PFSK-1 (cell line): Measurements from ENCODE around the gene PVALB.

Source experiments
- FOXP2 ChIP-seq: optimal IDR thresholded peaks from 2 replicates; pipeline ENCODE3; 2011; ENCODE audit warnings: borderline replicate concordance, control low read depth, inconsistent platforms; ENCODE audit not compliant: insufficient read depth; ENCODE audit errors: extremely low read length, extremely low read depth
- POLR2AphosphoS5 ChIP-seq: IDR thresholded peaks from 2 replicates; pipeline ENCODE4 v1.6.1; 2012; ENCODE audit warnings: low read depth, mild to moderate bottlenecking, control low read depth, low read length, moderate library complexity
- REST ChIP-seq, 2 experiments: IDR thresholded peaks; 2 replicates each; pipeline versions ENCODE4 v1.6.1 to v1.8.0; 2011 to 2012; ENCODE audit warnings: low read depth in 2 of 2, low read length in 2 of 2, control low read depth in 1 of 2, inconsistent platforms in 1 of 2, mild to moderate bottlenecking in 1 of 2, moderate library complexity in 1 of 2; ENCODE audit not compliant: insufficient read depth in 1 of 2
- SIN3A ChIP-seq: IDR thresholded peaks from 2 replicates; pipeline ENCODE4 v1.6.1; 2012; ENCODE audit warnings: mild to moderate bottlenecking, low read length, moderate library complexity, borderline replicate concordance; ENCODE audit not compliant: insufficient read depth
- TAF1 ChIP-seq: IDR thresholded peaks from 2 replicates; pipeline ENCODE4 v1.6.1; 2012; ENCODE audit warnings: low read length, control low read depth, borderline replicate concordance; ENCODE audit not compliant: insufficient read depth

- TF ChIP-seq TAF1: no peak
- TF ChIP-seq SIN3A: no peak
- no peak for TF ChIP-seq POLR2AphosphoS5
- TF ChIP-seq REST (IDR thresholded peaks at IDR 0.05; ENCODE audit: insufficient read depth in 1 of 2, low read depth in 2 of 2, low read length in 2 of 2): no peak
- TF ChIP-seq FOXP2: no peak
Measured at GRCh38 chr22:36822581-36822980, 5.7 kb upstream of the PVALB start.
